HG02798 (cell line): ENCODE data around the gene XPNPEP3.
A peak's percentile ranks its signal among the peaks of the same experiment; 100 is the strongest.
"Not testable (repeated sequence)": the region's sequence is repeated elsewhere in the genome, so short reads cannot be mapped to it uniquely, and the experiment has no call there.

Experiments used
- ATAC-seq: cut with Tn5 transposase; IDR thresholded peaks from one replicate; pipeline ENCODE4 v1.9.1; 2021; ENCODE audit warnings: mild to moderate bottlenecking; ENCODE audit not compliant: unreplicated experiment, poor library complexity

XPNPEP3 gene

DNA sequence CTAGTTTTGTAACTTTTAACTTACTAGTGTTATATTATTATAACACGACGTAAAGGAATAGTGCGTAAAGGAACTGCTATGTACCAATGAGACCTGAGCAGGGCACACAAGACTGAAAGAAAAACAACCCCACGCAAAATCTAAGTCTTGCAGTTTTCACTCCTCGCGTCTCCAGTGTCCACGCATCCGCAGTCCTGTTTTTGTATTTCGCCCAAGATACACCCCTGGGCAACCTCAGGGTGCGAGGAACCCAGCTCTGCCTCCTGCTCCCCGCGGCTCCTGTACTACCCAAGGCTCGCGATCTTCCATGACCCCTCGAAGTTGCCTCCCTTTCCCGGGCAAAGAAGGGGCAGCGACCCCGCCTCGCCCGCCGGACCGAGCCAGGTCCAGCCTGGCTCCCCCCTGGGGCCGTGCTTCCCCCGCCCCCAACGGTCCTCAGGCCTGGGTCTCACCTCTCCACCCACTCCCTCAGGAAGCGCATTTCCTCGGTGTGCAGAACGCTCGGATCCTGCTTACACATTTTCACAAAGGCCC lies 902 bp upstream of the XPNPEP3 start:
- ATAC-seq = peak; percentile 14

- no peak for ATAC-seq
Observed at GRCh38 chr22:40857309-40857855, 434 bp downstream of the XPNPEP3 start.

DNA sequence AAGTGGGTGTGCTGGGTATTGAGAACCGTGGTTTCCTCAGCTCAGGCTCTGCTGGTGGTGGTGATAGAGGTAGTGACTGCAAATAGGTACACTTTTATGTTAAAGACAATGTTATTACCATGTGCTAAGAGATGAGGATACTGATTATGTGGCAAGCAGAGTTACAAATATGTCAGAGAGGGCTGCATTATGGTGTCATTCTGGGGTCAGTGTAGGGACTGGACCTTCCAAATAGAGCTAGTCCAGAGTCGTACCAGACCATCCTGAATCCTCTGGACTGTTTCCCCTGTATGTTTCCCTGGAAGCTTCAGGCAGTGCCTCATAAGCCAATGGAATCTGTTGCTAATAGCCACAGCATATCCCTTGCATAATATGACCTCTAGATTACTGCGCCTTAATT lies 5.1 kb downstream of the XPNPEP3 start, which contains the start of gene DNAJB7:
TSS of gene DNAJB7 (minus strand) at position 101 of the 400 bp plus-strand sequence. CDS start 119 bp downstream, outside the sequence.
- no peak for ATAC-seq

GRCh38 chr22:40862537-40862936 lies 5.6 kb downstream of the XPNPEP3 start:
- no peak for ATAC-seq

DNA sequence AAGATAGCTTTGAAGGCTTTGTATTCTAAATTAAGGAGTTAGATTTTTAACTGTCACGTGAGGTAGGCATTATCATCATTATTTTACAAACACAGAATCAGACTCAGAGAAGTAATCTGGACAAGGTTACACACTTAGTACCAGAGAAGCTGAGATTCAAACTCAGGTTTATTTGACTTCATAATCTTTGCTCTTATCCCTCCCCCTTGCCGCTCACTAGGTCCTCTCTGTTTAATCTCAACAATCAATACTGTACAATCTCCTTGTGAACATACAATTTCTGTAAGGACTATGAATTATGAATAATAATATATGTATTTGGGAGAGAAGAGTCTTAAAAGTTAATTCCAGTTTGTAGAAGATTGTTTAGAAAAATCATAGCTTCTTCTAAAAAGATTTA lies 10.2 kb downstream of the XPNPEP3 start:
- ATAC-seq = no peak

GRCh38 chr22:40868379-40868778 lies 11.4 kb downstream of the XPNPEP3 start:
- not testable (repeated sequence) for ATAC-seq

GRCh38 chr22:40874016-40874415 lies 17.1 kb downstream of the XPNPEP3 start:
- ATAC-seq = no peak

GRCh38 chr22:40875111-40875510 lies 18.2 kb downstream of the XPNPEP3 start:
- no peak for ATAC-seq

DNA sequence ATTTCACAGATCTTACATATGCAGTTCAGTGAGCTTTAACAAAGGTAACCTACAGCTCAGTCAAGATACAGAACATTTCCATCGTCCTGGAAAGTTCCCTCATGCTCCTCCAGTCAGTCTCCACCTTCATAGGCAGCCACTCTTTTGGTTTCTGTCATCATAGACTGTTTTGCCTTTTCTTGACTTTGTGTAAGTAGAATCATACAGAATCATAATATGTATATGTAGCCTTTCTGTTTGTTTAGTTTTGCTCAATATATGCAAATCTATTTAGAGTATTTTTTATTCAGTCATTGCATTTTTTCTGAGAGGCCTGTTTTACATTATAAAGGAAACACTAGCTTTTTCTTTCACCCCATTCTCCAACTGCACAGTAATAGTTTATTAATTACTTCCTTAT lies 20.0 kb downstream of the XPNPEP3 start:
- no peak for ATAC-seq

DNA sequence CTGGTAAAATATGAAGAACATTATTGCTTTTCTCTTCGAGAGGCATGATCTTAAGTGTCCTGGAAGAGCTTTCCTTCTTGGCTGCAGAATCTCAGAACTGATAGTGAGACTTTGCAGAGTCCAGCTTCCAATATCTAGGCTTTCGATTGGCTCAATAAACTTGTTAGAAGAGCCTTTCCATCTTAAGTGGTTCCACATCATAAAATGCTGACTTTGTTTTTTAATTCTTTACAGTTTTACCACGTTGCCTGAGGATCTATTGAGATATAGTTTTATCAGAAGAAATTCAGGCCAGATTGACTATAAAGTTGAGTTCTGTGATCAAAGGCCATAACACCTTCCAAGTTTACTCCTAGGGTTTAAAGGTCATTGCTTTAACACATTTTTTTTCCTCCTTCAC lies 20.5 kb downstream of the XPNPEP3 start:
- no peak for ATAC-seq

GRCh38 chr22:40878922-40879321 lies 22.0 kb downstream of the XPNPEP3 start:
- ATAC-seq = no peak

GRCh38 chr22:40889116-40889515 lies 32.2 kb downstream of the XPNPEP3 start:
- no peak for ATAC-seq

- ATAC-seq = no peak
Observed at GRCh38 chr22:40890881-40891280, 33.9 kb downstream of the XPNPEP3 start.

- ATAC-seq = no peak
Observed at GRCh38 chr22:40894417-40894816, 37.5 kb downstream of the XPNPEP3 start.

GRCh38 chr22:40898850-40899357 lies 42.0 kb downstream of the XPNPEP3 start:
- ATAC-seq = no peak

GRCh38 chr22:40904101-40904500 lies 47.2 kb downstream of the XPNPEP3 start:
- ATAC-seq = no peak

DNA sequence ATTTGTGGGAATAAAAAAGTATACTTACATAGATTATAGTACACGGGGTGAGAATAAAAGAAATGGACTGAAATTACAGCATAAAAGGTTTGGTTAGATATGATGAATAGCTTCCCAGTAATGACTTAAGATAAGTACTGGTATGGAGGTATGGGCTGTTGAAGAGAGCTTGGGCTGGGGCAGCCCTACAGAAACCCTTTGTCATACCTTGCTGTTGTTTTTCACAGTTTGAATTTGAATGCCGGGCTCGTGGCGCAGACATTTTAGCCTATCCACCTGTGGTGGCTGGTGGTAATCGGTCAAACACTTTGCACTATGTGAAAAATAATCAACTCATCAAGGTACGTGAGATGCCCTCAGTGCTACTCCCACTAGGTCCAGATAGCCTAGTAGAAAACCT lies 51.9 kb downstream of the XPNPEP3 start:
- no peak for ATAC-seq

DNA sequence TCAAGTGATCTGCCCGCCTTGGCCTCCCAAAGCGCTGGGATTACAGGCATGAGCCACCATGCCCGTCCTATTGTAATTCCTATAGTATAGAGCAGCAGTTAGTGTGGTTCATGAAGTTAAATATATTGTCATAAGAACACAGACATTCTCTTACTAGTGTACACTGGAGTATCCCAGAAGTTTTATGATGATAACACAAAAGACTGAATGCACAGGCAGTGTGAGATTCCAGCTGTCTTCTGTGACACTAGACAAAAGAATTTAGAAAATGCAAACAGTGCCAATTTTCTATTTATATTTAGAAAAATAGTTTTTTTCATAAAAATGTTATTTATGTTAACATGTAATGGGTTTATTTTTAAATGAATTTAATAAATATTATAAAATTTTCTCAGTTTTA lies 54.8 kb downstream of the XPNPEP3 start:
- no peak for ATAC-seq

GRCh38 chr22:40912987-40913386 lies 56.0 kb downstream of the XPNPEP3 start:
- not testable (repeated sequence) for ATAC-seq

DNA sequence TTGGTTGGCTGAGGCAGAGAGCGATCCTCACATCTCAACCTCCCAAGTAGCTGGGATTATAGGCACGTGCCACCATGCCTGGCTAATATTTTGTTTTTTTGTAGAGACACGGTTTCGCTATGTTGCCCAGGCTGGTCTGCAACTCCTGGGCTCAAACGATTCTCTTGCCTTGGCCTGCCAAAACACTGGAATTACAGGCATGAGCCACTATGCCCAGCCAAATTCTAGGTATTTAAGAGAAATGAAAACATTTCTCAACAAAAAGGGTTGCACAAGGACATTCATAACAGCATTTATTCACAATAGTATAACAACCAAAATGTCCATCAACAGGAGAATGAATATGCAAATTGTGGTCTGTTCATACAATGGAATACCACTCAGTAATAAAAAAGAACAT lies 62.5 kb downstream of the XPNPEP3 start:
- no peak for ATAC-seq

GRCh38 chr22:40920526-40920925 lies 63.6 kb downstream of the XPNPEP3 start:
- ATAC-seq = no peak
